Measurements from ENCODE around the gene USP24. TPM values are rescaled to one million over a fixed set of nuclear protein-coding genes. Genes with fewer than 3 reads are reported as not detected.
"Not testable (repeated sequence)": the region's sequence is repeated elsewhere in the genome, so short reads cannot be mapped to it uniquely, and the experiment has no call there.

The USP24 gene
- polyA plus RNA-seq, 2 donors = 7.4 to 7.6 TPM

DNA sequence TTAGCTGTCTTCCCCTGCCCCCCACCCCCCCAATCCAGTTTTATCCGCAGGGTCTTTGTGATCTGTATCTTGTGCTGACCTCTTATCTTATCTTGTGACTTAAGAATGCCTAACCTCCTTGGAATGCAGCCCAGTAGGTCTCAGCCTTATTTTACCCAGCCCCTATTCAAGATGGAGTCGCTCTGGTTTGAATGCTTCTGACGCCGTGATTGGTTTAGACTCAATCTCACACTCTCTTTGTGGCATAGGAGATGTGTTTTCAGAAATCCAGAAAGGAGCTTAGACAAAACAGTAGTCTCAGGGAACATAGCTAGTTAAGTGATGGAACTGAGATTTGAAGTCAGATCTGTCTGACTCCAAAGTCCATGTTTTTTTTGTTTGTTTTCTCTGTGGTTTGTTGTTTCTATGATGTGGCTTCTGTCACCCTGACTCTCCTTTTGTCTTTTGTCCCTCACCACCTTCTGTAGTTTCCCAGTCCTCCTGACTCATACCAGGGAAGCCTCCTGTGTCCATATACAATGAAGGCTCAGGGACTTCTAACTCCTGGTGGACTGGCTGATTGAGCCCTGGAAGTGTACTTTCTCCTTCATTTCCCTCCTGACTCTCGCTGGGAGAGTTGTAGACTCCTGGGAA lies 18.1 kb upstream of the USP24 start:
- Histone ChIP-seq H3K4me1 (ENCODE audit: control insufficient read depth in 2 of 2, insufficient read depth in 2 of 2, low read length in 1 of 2) (peaks cover 0 to 3% of the 10 kb centered on the region in 2 donors), H3K27me3 (ENCODE audit: control insufficient read depth in 1 of 2, insufficient read depth in 2 of 2, low read length in 2 of 2) (no peaks in the 10 kb centered on the region), H3K27ac (ENCODE audit: low read depth in 2 of 2, low read length in 1 of 2) (no peak overlapping the region), H3K9me3 (ENCODE audit: control insufficient read depth in 2 of 2, insufficient read depth in 1 of 2, low read depth in 1 of 2, low read length in 1 of 2) (no peaks in the 10 kb centered on the region), H3K36me3 (ENCODE audit: control insufficient read depth in 2 of 2, insufficient read depth in 2 of 2, low read length in 1 of 2) (no peaks in the 10 kb centered on the region), H3K4me3 (ENCODE audit: low read depth in 1 of 2, low read length in 2 of 2) (no peak overlapping the region)
- 63 to 65% methylated on average over 5 of the region's 5 CpGs for WGBS, 2 donors

DNA sequence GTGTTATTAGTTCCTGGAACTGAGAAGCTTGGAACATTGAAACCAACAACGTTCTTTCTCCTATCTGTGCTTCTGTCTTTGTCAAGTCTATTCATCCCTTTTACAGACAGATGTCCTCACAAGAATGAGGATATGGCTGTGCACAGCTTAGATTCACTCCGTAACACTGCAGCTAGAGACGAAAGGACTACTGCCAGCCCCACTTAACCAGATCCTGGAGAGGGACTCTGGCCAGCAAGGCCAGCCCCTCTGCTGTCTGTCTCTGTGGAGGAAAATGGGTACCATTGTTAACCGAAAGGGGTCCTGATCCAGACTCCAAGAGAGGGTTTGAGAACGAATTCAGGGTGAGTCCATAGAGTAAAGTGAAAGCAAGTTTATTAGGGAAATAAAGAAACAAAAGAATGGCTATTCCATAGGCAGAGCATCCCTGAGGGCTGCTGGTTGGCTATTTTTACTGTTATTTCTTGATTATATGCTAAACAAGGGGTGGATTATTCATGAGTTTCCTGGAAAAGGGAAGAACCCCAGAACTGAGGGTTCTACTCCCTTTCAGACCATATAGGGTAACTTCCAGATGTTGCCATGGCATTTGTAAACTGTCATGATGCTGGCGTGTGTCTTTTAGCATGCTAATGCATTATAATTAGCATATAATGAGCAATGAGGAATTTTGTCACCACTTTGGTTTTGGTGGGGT lies 17.4 kb upstream of the USP24 start:
- WGBS, 2 donors = 79 to 80% methylated on average over 6 of the region's 6 CpGs
- Histone ChIP-seq H3K4me1 (ENCODE audit: control insufficient read depth in 2 of 2, insufficient read depth in 2 of 2, low read length in 1 of 2) (peaks cover 0 to 3% of the 10 kb centered on the region in 2 donors), H3K27me3 (ENCODE audit: control insufficient read depth in 1 of 2, insufficient read depth in 2 of 2, low read length in 2 of 2) (no peaks in the 10 kb centered on the region), H3K4me3 (ENCODE audit: low read depth in 1 of 2, low read length in 2 of 2) (no peak overlapping the region), H3K36me3 (ENCODE audit: control insufficient read depth in 2 of 2, insufficient read depth in 2 of 2, low read length in 1 of 2) (no peaks in the 10 kb centered on the region), H3K9me3 (ENCODE audit: control insufficient read depth in 2 of 2, insufficient read depth in 1 of 2, low read depth in 1 of 2, low read length in 1 of 2) (no peaks in the 10 kb centered on the region), H3K27ac (ENCODE audit: low read depth in 2 of 2, low read length in 1 of 2) (no peak overlapping the region)

DNA sequence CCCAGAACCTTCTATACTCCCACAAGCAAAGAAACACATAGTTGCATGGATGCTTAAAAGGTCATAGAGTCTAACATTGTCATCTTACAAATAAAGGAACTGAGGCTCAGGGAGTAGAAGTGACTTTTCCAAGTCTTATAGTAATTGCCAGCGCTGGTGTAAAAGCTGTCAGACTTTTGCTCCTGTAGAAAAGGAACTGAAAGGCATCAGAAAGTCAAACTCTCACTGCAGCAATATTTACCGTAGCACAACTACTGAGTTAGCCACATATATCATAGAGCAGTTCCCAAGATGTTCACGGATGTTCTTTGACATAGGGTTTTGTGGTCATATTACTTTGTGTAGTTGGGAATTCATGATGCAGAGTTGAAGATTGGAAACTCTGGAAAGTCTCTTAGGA lies 16.6 kb upstream of the USP24 start:
- no peaks in the 10 kb centered on the region for H3K36me3 ChIP-seq (ENCODE audit: control insufficient read depth in 2 of 2, insufficient read depth in 2 of 2, low read length in 1 of 2)
- peaks cover 0 to 3% of the 10 kb centered on the region in 2 donors for H3K4me1 ChIP-seq (ENCODE audit: control insufficient read depth in 2 of 2, insufficient read depth in 2 of 2, low read length in 1 of 2)
- WGBS, 2 donors = 87 to 90% methylated on average over 3 of the region's 3 CpGs
- H3K9me3 ChIP-seq (ENCODE audit: control insufficient read depth in 2 of 2, insufficient read depth in 1 of 2, low read depth in 1 of 2, low read length in 1 of 2) = no peaks in the 10 kb centered on the region
- H3K4me3 ChIP-seq (ENCODE audit: low read depth in 1 of 2, low read length in 2 of 2) = no peak overlapping the region
- no peaks in the 10 kb centered on the region for H3K27me3 ChIP-seq (ENCODE audit: control insufficient read depth in 1 of 2, insufficient read depth in 2 of 2, low read length in 2 of 2)
- no peak overlapping the region for H3K27ac ChIP-seq (ENCODE audit: low read depth in 2 of 2, low read length in 1 of 2)

DNA sequence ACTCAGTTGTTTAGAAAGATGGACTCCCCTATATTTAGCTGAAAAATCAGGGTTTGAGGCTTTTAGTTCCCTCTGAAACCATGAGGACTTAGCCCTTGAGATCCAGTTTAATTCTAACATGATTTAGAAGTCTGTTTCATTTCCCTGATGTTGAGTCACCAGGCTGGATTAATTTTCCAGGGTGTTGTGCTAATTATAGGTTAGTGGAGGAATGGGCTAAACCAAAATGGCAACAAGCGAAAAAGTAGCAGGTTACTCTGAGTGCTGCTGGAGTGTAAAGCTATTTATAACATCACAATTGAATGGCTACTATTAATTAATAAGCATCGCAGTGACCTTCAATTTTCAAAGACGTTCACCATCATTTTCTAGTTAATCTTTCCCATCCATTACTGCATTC lies 15.5 kb upstream of the USP24 start:
- Histone ChIP-seq H3K36me3 (ENCODE audit: control insufficient read depth in 2 of 2, insufficient read depth in 2 of 2, low read length in 1 of 2) (no peaks in the 10 kb centered on the region), H3K4me3 (ENCODE audit: low read depth in 1 of 2, low read length in 2 of 2) (no peak overlapping the region), H3K4me1 (ENCODE audit: control insufficient read depth in 2 of 2, insufficient read depth in 2 of 2, low read length in 1 of 2) (peaks cover 0 to 3% of the 10 kb centered on the region in 2 donors), H3K27me3 (ENCODE audit: control insufficient read depth in 1 of 2, insufficient read depth in 2 of 2, low read length in 2 of 2) (no peaks in the 10 kb centered on the region), H3K9me3 (ENCODE audit: control insufficient read depth in 2 of 2, insufficient read depth in 1 of 2, low read depth in 1 of 2, low read length in 1 of 2) (no peaks in the 10 kb centered on the region), H3K27ac (ENCODE audit: low read depth in 2 of 2, low read length in 1 of 2) (no peak overlapping the region)
- WGBS, 2 donors = 77% methylated on average over 3 of the region's 3 CpGs

DNA sequence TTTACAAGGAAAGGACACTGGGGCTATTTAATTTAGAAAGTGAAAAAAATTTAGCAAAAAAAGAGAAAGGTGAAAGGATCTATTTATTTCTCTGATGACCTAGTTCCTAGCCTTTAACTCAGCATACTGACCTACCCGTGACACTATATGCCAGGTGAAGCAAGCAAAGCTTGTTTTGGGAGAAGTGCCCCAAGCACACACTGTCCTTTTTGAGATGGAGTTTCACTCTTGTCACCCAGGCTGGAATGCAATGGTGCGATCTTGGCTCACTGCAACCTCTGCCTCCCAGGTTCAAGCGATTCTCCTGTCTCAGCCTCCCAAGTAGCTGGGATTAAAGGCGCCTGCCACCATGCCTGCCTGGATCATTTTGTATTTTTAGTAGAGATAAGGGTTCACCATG lies 14.6 kb upstream of the USP24 start:
- not testable (repeated sequence) for H3K4me3 ChIP-seq (ENCODE audit: low read depth in 1 of 2, low read length in 2 of 2); H3K4me1 ChIP-seq (ENCODE audit: control insufficient read depth in 2 of 2, insufficient read depth in 2 of 2, low read length in 1 of 2); H3K9me3 ChIP-seq (ENCODE audit: control insufficient read depth in 2 of 2, insufficient read depth in 1 of 2, low read depth in 1 of 2, low read length in 1 of 2); H3K36me3 ChIP-seq (ENCODE audit: control insufficient read depth in 2 of 2, insufficient read depth in 2 of 2, low read length in 1 of 2); H3K27ac ChIP-seq (ENCODE audit: low read depth in 2 of 2, low read length in 1 of 2); H3K27me3 ChIP-seq (ENCODE audit: control insufficient read depth in 1 of 2, insufficient read depth in 2 of 2, low read length in 2 of 2)
- WGBS, 2 donors = 94% methylated on average over 4 of the region's 4 CpGs

DNA sequence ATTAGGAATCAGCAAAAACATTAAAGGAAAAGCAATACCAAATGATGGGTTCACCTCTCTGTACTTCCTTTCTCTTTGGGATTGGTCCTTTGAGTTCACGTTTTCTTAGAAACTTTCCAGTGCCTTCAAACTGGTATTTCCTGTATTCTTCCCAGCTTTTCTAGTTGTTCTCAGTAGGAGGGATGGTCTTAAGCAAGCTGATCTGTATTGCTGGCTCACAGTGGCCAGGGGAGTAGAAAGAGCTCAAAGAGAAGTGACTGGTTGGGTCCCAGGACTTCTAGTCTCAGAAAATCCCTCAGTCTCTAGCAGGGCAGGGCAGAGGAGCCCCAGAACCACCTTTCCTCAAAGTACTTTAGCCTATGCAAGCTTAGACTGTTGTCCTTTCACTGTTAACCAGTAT lies 10.1 kb upstream of the USP24 start:
- 43 to 59% methylated on average over 1 of the region's 1 CpG for WGBS, 2 donors
- Histone ChIP-seq H3K36me3 (ENCODE audit: control insufficient read depth in 2 of 2, insufficient read depth in 2 of 2, low read length in 1 of 2) (no peaks in the 10 kb centered on the region), H3K27ac (ENCODE audit: low read depth in 2 of 2, low read length in 1 of 2) (no peak overlapping the region), H3K4me3 (ENCODE audit: low read depth in 1 of 2, low read length in 2 of 2) (no peak overlapping the region), H3K9me3 (ENCODE audit: control insufficient read depth in 2 of 2, insufficient read depth in 1 of 2, low read depth in 1 of 2, low read length in 1 of 2) (no peaks in the 10 kb centered on the region), H3K4me1 (ENCODE audit: control insufficient read depth in 2 of 2, insufficient read depth in 2 of 2, low read length in 1 of 2) (peaks cover 0 to 3% of the 10 kb centered on the region in 2 donors), H3K27me3 (ENCODE audit: control insufficient read depth in 1 of 2, insufficient read depth in 2 of 2, low read length in 2 of 2) (no peaks in the 10 kb centered on the region)

DNA sequence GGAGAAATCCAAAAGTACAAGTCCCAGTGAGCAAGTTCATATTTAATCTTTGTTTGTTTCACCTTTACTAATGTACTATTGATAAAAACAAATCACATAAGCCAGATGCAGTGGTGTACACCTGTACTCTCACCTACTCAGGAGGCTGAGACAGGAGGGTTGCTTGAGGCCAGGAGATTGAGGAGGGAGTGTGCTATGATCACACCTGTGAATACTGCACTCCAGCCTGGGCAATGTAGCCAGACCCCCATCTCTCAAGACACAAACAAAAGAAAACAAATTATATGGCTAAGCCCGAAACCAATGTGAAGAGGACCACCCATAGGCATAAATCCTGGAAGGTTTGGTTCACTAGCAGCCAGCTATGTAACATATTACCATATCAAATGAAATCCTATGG lies 9.6 kb upstream of the USP24 start:
- H3K9me3 ChIP-seq (ENCODE audit: control insufficient read depth in 2 of 2, insufficient read depth in 1 of 2, low read depth in 1 of 2, low read length in 1 of 2) = no peaks in the 10 kb centered on the region
- H3K4me3 ChIP-seq (ENCODE audit: low read depth in 1 of 2, low read length in 2 of 2) = no peak overlapping the region
- peaks cover 0 to under 1% of the 10 kb centered on the region in 2 donors for H3K4me1 ChIP-seq (ENCODE audit: control insufficient read depth in 2 of 2, insufficient read depth in 2 of 2, low read length in 1 of 2)
- H3K27ac ChIP-seq (ENCODE audit: low read depth in 2 of 2, low read length in 1 of 2) = no peak overlapping the region
- no peaks in the 10 kb centered on the region for H3K27me3 ChIP-seq (ENCODE audit: control insufficient read depth in 1 of 2, insufficient read depth in 2 of 2, low read length in 2 of 2)
- WGBS, 2 donors = 89 to 92% methylated on average over 1 of the region's 1 CpG
- no peaks in the 10 kb centered on the region for H3K36me3 ChIP-seq (ENCODE audit: control insufficient read depth in 2 of 2, insufficient read depth in 2 of 2, low read length in 1 of 2)

DNA sequence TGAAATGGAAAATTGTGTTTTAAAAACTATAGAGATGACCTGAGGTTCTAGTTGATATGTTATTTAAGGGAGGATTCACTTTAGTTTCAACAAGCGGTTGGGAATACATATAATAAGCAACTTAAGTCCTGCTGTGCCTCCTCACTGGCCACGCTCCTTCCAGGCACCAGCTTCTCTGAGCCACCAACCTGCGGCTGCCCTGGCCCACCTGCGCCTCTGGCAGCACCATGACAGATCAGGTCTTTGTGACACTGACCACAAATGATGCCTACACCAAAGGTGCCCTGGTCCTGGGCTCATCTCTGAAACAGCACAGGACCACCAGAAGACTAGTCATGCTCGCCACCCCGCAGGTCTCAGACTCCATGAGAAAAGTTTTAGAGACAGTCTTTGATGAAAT lies 7.0 kb upstream of the USP24 start:
- Histone ChIP-seq H3K27me3 (ENCODE audit: control insufficient read depth in 1 of 2, insufficient read depth in 2 of 2, low read length in 2 of 2) (no peaks in the 10 kb centered on the region), H3K4me3 (ENCODE audit: low read depth in 1 of 2, low read length in 2 of 2) (no peak overlapping the region), H3K36me3 (ENCODE audit: control insufficient read depth in 2 of 2, insufficient read depth in 2 of 2, low read length in 1 of 2) (no peaks in the 10 kb centered on the region), H3K9me3 (ENCODE audit: control insufficient read depth in 2 of 2, insufficient read depth in 1 of 2, low read depth in 1 of 2, low read length in 1 of 2) (no peaks in the 10 kb centered on the region), H3K4me1 (ENCODE audit: control insufficient read depth in 2 of 2, insufficient read depth in 2 of 2, low read length in 1 of 2) (no peaks in the 10 kb centered on the region), H3K27ac (ENCODE audit: low read depth in 2 of 2, low read length in 1 of 2) (no peak overlapping the region)
- WGBS, 2 donors = 78 to 83% methylated on average over 6 of the region's 6 CpGs

DNA sequence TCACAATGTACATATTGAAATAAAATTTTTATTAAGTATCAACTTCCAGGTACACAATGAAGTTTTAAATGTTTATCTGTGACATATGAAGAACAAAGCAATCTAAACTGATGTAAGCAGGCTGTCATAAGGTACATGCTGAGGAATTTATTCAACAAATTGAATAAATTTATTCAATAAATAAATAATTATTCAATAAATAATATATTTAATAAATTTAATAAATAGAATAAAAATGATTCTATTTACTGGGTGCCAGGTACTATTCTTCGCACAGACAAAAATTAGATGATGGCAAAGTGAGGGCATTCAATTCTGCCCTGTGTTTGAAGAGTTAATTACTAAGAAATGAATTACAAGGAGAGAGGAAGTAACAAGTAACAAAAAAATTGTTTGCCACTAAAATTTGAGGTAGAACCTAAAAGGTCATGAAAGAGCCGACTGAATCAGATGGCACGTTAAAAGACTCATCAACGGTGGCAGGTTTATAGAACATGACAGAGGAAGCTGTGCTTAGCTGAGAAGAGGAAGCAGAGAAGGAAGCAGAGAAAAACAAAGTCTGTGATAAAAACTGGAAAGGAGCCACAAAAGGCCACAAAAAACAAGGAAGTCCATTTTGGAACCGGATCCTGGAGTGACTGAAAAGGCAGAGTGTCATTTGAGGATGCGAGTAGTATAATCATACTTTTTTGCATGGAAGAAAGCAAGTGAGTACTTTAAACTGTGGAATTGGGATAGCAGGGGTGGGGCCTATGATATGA lies 2.2 kb upstream of the USP24 start:
- Histone ChIP-seq H3K4me3 (ENCODE audit: low read depth in 1 of 2, low read length in 2 of 2) (no peak overlapping the region), H3K9me3 (ENCODE audit: control insufficient read depth in 2 of 2, insufficient read depth in 1 of 2, low read depth in 1 of 2, low read length in 1 of 2) (no peaks in the 10 kb centered on the region), H3K27me3 (ENCODE audit: control insufficient read depth in 1 of 2, insufficient read depth in 2 of 2, low read length in 2 of 2) (no peaks in the 10 kb centered on the region), H3K27ac (ENCODE audit: low read depth in 2 of 2, low read length in 1 of 2) (no peak overlapping the region), H3K4me1 (ENCODE audit: control insufficient read depth in 2 of 2, insufficient read depth in 2 of 2, low read length in 1 of 2) (peaks cover 0 to 3% of the 10 kb centered on the region in 2 donors), H3K36me3 (ENCODE audit: control insufficient read depth in 2 of 2, insufficient read depth in 2 of 2, low read length in 1 of 2) (no peaks in the 10 kb centered on the region)
- WGBS, 2 donors = 49 to 60% methylated on average over 6 of the region's 6 CpGs

Data from esophagus (tissue), 2 donors.